GM18867 (cell line): ENCODE data around the gene LRRC1.

ENCODE experiments used
- ATAC-seq: cut with Tn5 transposase; IDR thresholded peaks from one replicate; pipeline ENCODE4 v1.9.1; 2021; ENCODE audit warnings: mild to moderate bottlenecking, moderate library complexity; ENCODE audit not compliant: unreplicated experiment

Gene LRRC1

DNA sequence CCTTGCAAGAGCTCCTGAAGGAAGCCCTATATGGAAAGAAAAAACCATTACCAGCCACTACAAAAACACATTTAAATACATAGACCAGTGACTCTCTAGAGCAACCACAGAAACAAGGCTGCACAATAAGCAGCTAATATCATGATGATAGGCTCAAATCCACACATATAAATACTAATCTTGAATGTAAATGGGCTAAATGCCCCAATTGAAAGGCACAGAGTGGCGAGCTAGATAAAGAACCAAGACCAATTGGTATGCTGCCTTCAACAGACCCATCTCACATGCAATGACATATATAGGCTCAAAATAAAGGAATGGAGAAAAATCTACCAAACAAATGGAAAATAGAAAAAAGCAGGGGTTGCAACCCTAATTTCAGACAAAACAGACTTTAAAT lies 153.0 kb downstream of the LRRC1 start:
- no peak for ATAC-seq

GRCh38 chr6:53951383-53951782 lies 156.6 kb downstream of the LRRC1 start:
- no peak for ATAC-seq

GRCh38 chr6:53956068-53956711 lies 161.4 kb downstream of the LRRC1 start:
- peak; percentile 86 for ATAC-seq

GRCh38 chr6:53956804-53957203 lies 162.0 kb downstream of the LRRC1 start:
- ATAC-seq = no peak

GRCh38 chr6:53959717-53960116 lies 164.9 kb downstream of the LRRC1 start:
- no peak for ATAC-seq

DNA sequence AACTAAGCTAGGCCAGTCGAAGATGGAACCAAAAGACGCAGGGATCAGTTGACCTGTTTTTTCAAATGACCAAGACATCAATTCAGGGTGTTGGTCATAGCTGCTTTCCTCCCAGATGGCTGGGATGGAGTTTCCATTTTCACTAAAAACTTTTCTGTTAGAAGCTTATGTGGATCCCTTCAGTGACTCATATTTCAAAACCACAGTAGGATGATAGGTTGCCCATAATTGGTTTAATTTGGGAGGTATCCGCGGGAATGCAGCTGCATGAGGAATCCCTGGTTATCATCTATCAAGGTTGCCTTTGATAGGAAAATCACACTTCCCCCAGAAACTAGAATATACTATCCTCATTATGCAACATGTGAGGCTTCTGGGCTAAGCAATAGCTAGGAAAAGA lies 165.5 kb downstream of the LRRC1 start:
- ATAC-seq = no peak

GRCh38 chr6:53961679-53962370 lies 167.0 kb downstream of the LRRC1 start:
- ATAC-seq = no peak

DNA sequence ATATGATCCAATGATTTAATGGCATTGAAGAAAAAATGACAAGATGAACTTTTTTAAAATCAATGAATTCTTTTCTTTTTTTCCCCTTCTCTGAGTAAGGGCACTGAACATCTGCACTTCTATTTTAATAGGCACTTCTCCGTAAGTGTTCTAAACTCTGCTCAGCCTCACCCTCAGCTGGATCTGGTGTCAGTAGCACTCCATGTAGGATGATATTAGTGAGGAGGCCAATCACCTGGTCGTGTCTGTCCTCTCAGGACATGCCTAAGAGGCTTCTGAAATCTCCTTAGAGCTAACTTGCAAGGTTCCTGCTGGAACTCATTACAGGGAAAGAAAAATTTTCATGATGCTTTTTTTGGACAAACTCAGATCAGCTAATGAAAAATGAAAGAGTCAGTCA lies 167.8 kb downstream of the LRRC1 start:
- ATAC-seq = no peak

DNA sequence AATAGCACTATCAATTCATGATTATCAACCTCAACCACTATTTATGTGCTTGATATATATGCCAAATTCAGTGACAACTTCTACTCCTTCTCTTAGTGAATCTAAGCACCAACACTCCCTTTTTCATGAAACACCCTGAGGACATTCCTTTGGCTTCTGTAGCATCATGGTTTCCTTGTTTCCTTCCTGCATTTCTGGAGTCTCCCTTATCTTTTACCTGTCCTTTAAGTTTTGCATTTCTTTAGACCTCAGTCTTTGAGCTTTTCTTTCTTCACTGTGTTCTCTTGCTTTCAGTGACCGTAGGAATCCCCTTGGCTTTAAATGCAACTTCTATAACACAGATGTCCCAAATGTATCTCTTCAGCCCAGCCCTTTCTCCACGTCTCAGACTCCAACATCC lies 172.6 kb downstream of the LRRC1 start:
- ATAC-seq = no peak
